T-helper 2 cell treated with Interferon-gamma antibody and Interleukin-4, amounts not matched to agents 100 ng/mL and 5 ng/mL, for 36 hours (primary cell): ENCODE results near the gene ITGA11. TPM values are rescaled to one million over a fixed set of nuclear protein-coding genes. Genes with fewer than 3 reads are reported as not detected.

Experiments used
- intact Hi-C: fragments of 100-400 bp; cut with micrococcal nuclease; formaldehyde crosslinking; loops from one replicate; pipeline ENCODE4 v1.15.1; 2023
- total RNA-seq: library from RNA; stranded (reverse); gene quantifications from 2 replicates; pipeline ENCODE4 v1.2.3, GENCODE V29; 2022

The ITGA11 gene
- total RNA-seq, 1 donor from 2014 or later = 0.64 TPM

DNA sequence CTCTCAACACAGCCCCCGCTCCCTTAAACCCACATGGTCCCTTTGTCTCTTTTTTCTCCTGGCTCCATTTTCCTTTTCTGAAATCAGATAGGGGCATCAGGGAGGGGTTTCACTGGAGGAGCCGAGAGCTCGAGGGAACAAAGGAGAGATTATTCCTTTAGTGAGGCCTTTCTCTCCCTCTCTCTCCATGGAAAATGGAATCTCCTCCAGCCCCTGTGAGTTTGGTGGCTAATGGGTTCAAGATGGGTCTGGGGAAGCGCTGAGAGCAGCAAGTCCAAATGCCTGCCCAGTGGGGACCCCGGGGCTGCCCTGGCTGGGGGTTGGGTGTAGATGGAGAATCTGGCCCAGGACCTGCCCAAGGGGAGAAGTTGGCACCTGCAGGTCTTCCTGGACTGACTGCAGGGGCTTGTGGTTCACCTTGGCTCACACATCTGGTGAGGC, 56.8 kb downstream of the ITGA11 start:
- intact Hi-C loops = no loop called here

DNA sequence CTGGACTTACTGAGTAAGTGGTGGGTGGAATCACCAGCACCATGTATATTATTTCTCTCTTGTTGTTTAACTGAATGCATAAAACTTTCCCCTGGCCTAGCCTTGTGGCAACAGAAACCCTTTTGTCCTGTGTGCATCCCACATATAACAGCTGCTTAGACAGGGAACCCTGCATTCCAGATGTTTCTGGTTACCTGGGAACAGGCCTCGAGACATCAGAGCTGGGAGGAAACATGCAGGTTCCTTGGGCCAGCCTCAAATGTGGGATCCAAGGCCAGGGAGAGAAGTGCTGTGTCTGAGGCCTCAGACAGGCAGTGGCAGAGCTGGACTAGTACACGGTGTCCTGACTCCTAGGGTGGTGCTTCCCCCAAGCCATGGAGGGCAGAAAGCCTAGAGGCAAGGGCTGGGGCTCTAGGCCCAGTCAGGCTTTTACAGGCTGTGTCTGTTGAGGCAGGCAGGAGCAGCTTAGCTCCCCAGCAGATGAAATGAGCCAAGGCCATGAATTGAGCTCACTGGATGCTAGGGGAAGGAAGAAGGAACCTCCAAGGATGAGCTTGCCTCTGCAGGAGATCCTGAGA, 57.7 kb downstream of the ITGA11 start:
- intact Hi-C loops = no loop called here

DNA sequence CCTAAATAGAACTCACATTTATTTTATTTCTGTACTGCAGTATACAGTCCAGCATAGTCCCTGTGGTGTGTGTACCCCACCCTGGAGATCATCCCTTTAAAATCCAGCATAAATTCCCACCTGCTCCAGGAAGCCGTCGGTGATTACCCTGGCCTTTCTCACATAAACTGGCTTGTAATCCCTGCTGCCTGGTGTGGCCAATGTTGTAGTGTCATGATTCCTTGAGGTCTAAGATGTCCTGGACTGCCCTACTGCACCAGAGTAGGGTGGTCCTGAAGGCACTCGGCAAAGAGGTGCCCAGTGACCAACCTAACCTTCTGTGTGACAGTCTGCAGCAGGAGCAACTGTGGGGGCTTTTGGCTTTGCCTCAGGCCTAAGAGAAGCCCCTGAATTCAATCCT, 58.9 kb downstream of the ITGA11 start:
- intact Hi-C loops = no loop called here

DNA sequence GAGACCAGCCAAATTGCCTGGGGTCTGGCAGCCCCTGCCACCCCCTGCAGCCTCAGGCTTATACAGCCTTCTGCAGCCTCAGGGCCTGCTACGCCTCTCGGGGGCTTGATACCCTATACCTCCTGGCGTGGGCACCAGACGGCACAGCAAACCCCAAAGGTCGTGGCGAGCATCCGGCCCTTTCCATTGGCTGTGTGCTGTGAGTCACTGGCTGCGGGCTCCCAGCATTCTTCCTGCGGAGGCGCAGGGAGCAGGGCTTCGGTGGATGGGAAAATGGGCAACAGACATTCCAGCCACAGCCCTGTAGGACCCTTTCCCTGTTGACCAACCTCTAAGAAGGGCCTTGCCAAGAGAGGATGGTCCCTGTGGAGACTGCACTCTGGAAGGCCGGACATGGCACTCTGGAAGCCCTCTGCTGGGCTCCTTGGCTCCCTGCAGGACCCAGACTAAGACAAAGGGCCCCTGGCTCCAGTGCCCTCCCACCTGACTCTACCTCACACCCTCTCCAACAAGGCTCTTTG, 59.6 kb downstream of the ITGA11 start:
- intact Hi-C loops = no loop called here

DNA sequence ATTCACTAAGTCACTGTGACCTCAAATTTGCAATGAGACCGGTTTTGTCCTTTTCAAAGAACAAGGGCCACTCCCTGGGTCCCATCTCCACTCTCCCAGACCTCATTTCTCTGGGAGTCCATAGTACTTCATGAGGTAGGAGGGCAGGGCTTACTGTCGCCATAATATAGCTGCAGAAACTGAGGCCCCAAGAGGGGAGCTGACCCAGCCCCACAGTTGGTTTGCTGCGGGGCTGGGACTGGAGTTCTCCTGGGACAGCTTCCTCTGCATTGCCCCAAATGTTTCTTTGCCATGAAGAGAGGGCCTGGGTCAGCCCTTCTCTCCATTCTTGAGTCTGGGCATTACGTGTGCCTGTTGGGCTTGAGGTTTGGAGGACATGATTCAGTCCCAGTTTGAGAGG, 60.1 kb downstream of the ITGA11 start:
- intact Hi-C loops = no loop called here

DNA sequence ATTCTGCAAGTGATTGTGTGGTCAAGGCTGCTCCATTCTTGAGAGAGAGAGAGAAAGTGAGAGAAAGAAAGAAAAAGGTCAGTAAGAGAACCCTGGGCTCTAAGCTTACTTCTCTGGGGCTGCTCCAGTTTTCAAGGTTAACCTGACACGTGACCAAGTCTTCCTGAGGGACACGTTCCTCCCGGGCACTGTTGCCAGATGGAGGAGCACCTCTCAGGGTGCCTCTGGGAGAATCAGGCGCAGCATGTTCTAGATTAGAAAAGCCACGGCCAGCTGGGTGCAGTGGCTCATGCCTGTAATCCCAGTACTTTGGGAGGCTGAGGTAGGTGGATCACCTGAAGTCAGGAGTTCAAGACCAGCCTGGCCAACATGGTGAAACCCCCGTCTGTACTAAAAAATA, 60.8 kb downstream of the ITGA11 start:
- intact Hi-C loops = no loop called here

DNA sequence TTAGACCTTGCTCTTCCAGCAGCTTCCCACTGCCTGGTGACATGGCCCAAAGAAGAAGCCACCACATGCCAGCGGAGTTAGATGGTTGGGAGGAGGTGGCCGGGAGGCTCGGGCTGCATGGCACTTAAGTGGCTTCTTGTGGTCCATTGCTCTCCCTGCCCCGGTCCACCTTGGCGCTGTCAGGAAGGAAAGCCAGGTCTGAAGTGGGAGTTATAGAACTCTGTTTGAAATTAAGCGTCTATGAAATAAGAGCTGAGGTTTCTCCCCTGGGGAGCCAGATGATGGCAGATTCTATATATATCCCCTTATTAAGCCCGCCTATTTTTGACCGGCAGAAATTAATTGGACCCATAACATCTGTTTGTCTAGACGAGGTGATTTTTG, 61.2 kb downstream of the ITGA11 start:
- intact Hi-C loops = no loop called here

DNA sequence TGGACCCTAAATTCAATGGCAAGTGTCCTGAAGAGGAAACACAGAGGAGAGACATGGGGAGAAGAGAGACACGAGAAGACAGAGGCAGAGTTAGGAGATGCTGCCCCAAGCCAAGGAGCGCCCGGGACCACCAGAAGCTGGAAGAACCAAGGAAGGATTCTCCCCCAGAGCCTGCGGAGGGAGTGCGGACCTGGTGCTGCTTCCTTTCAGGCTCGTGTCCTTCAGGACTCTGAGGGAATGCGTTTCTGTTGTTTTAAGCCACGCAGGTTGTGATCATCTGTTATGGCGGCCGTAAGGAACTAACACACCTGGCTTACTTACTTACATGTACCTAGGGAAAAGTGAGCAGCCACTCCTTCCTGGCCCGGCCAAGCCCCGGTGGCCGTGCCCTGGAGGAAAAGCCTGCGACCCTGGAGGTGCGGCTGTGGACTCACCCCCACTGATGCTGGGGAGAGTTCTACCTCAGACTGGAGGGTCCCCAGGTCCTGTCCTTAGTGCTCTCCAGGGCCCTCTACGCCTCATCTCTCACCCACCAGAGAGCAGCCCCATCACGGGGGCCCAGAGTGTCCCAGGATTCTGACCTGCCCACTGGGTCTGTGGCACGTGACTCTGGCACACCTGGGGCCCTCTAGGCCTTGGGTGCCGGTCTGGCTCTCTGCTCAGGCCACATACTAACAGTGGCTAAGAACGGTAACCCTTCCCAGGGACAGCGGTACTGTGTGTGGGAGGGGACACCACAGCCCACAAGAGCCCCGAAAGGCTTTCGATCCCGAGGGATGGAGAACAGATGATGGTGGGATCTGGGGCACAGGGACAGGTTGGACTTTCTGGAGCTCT, 61.8 kb downstream of the ITGA11 start:
- intact Hi-C loops = no loop called here

DNA sequence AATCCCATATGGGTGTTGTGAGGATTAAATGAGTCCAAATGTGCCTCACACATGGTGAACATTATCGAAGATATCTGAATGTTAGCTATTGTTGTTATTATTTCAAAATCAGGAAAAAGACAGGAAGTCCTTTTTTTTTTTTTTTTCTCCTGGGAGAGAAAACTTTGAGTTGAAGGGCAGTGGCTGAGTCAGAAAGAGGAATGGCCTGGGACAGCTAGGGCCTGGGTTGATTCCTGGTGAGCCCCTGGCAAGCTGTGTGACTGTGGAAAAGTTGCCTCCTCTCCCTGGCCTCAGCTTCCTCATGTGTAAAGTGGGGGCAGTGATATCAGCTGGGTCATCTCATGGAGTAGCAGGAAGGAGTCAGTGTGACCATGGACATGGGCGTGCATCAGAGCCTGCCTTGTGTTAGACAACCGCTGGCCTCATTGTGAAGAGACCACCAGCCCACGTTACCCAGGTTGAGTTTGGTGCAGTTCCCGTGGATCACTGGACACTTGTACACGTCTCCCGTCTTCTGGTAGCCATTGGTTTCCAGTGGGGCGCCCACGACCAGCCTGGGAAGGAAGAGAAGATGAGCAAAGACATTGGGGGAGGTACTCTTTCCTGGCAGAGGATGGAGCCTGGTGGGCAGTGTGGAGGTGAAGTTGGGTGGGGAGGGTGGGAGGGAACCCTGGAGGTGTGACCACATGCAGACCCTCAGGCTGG, 63.1 kb downstream of the ITGA11 start:
- intact Hi-C loops = no loop called here

DNA sequence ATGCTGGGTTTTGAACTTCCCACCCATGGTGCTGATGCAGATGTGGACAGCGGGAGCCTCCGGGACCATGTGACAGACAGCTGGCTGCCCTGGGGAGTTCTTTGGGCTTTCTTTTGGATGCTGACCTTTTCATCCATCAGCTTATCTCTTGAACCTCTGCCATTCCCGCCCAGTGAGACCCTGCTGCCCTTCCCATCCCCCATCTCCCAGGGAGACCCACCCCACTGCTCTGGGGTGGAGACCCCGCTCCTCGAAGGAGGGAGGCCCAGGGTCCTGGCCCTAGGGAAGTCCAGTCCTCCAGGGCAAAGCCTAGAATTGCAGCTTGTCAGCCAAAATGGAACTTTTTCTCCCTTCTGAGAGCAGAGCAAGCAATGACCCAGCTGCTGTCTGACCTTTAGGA, 64.0 kb downstream of the ITGA11 start:
- intact Hi-C loops = no loop called here

DNA sequence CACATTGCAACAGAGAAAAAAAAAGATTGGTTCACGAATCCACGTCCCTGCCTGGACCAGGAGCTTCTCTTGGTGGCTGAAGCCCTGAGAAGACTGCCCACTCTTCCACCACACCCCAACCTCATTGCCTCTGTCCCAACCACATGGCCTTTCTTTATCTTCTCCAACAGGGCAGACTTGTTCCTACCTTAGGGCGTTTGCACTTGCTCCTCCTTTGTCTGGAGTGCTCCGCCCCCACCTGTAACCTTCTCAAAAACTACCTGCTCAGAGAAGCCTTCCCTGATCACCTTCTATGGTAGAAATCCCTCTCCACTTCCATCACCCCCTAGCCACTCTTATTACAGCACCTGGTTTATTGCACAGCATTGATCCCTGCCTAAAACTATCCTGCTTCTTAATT, 64.7 kb downstream of the ITGA11 start:
- intact Hi-C loops = no loop called here

DNA sequence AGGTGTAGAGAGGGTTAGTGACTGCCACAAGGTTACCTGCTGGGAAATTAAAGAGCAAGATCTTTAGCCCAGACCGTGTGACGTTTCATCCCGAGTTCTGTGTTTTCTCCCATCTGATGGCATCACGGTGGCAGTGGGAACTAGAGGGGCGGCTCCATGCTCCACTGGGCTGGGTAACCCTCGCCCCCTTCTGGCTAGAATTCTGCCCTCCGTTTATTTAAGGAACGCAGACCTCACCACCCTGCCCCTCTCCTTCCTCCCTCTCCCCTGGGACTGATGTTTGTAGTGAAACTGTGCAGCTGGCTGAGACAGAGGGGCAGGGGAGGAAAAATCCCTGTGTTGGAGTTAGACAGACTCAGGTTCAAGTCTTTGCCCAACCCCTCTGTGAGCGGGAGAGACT, 65.6 kb downstream of the ITGA11 start:
- intact Hi-C loops = no loop called here

DNA sequence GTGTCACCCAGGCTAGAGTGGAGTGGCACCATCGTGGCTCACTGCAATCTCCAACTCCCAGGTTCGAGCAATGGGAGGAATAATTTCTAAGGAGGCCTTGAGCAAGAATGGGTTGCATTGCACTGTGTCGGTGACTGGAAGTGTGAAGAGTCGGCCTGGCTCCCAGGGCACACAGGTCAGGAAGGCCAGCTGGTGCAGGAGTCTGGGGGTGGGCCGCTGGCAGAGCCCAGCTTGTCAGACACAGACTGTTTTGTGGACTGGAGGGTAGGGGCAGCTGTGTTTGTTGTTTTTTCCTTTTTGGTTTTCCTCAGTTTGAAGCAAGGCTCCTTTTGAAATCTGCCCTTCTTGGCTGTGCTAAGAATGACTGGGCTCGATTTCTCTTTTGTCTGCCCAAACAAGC, 66.2 kb downstream of the ITGA11 start:
- intact Hi-C loops = no loop called here

DNA sequence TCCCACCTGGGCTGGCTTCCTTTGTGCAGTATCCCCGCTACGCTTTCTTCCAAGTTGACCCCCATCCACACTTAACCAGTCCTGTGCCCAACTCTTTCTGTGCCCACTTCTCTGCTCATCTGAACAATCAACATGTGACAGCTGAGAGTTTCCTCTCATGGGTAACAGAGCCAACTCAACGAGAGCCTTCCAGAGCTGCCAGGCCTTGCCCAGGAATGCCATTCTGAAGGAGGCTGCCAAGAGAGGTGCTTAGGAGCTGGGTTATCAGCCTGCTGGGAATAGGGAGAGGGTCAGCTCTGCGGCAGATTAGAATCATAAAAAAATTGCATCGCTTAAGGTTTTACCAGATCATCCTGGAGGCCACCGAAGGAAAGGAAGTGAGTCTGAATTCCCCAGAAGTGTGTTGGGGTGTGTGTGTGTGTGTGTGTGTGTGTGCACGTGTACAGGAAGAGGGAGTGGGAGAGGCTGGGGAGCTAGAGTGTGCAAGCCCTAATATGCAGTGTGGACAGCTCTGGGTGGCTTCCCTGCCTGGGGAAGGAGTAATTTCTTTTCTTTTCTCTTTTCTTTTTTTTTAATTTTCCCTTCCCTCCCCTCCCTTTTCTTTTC, 66.7 kb downstream of the ITGA11 start:
- intact Hi-C loops = no loop called here

DNA sequence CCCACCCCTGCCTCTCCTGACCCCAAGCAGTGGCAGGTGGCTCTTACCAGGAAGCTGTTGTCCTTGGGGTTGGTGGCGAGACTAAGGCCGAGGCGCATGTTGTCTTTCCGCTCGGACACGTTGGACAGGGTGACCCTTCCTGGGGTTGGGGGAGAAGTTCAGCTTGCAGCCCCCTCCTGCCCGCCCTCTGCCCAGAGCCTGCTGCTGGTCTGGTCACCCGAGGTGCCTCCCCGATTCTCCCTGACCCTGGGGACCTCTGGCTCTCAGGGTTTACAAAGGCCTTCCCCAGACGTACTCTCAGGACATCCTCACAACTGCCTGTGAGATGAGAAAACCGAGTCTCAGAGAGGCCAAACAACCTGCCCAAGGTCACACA, 67.3 kb downstream of the ITGA11 start:
- intact Hi-C loops = no loop called here

DNA sequence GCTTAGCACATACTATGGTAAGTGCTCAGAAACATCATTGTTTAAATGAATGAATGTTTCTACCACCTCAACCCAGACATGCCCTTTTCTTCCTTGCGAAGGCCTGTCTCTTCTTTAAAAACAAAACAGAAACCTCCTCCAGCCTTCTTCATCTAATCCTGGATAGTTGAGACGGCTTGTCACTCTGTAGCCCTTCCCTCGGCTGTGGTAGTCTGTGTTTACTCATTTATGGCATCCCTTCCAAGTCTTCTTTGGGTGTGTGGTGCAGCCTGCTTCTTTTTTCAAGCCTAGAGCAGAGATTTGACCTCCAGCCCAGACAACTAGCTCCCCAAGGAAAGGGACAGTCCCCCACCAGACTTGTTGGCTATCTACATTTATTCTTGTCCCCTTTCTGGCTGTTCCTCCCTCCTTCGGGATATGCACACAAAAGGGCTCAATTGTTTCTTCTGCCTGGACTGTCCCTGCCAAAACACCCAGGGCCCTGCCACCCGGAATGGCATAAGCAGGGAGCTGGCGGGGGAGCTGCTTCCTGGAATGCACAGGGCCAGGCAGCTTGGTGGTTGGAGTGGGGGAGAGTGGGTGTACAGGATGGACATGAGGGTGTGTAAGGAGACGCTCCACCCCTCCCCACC, 67.8 kb downstream of the ITGA11 start:
- intact Hi-C loops = no loop called here

DNA sequence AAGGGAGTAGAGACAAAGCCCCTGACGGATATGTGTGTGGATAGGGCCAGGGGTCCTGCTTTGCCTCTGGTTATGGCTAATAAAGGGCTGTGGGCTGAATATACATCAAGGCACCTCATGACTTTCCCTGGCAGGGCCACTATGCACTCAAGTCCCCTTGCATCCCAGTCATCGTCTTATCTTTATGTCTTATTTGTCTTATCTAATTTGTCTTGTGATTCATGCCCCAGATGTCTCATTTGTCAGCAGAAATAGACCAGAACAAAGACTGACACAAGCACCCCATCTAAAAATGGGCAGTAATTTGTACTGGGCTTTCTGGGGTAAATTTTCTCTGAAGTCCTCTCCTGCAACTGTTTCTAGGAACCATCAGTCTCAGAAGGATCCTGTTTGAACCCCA, 68.6 kb downstream of the ITGA11 start:
- intact Hi-C loops = no loop called here

DNA sequence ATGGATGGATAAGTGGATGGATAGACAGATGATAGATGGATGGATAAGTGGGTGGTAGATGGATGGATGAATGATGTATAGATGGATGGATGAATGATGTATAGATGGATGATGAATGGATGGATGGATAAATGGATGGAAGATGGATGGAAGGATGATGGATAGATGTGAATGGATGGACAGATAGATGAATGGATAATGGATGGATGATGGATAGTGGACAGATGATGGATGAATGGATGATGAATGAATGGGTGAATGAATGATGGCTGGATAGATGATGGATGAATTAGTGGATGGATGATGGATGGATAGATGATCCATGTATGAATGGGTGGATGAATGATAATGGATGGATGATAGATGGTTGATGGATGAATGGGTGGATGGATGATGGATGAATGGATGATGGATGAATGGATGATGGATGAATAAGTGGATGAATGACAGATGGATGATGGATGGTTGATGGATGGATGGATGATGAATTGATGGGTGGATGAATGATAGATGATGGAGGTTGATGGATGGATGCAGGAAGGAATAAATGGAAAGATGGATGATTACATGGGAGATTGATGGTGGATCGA, 69.3 kb downstream of the ITGA11 start:
- intact Hi-C loops = no loop called here

DNA sequence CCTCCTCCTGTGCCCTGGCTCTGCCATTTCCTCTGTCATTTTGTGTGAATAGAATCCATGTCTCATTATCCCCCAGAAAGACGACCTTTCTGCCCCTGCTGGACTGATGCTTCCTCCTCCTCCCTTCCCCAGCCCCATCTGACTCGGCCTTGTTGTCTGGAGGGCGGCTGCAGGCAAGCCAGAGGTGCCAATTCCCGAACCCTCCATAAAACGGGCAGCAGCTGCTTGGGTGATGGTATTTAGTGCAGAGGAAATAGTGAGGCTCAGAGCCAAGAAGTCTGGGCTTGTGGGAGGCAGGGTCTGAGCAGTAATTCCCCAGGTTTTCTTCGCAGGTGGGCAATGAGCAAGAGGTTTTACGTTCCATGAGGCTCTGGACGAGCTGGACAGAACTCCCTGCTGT, 71.2 kb downstream of the ITGA11 start:
- intact Hi-C loops = no loop called here

DNA sequence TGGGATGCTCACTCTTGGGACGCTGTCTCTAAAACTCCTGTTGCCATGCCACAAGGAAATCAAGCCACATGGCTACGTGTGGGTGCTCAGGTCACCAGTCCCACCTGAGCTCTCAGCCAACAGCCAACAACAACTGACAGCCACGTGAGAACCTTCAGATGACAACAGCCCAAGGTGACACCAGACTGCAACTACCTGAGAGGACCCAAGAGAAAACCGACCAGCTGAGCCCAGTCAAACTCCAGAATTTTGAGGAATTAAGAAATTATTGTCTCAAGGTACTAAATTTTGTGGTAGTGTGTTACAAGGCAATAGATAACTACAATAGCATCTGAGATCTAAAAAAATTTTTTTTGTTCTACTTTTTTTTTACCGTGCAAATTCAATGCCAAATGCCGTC, 75.2 kb downstream of the ITGA11 start:
- intact Hi-C loops = no loop called here

DNA sequence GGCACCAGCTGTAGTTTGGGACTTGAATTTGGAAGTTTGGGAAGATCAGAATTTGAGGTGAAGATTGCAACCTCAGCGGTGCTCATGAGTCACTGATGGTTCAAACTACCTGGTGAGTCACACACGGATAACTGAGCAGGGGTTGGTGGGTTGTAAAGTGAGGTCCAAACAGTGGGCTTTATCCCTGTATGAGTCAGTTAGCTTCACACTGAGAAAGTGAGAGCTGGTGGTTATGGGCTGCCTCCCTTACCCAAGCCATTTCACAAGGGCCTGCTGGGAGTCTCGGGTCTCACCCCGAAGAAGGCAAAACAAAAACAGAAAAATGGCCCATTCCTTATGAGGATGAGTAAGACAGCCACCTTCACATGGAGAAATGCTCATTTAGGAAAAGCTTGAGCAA, 77.0 kb downstream of the ITGA11 start:
- intact Hi-C loops = no loop called here
